Astrocyte of the hippocampus (primary cell): ENCODE data around the gene EPHB1.
"Not testable (repeated sequence)": the region's sequence is repeated elsewhere in the genome, so short reads cannot be mapped to it uniquely, and the experiment has no call there.

Experiments used
- DNase-seq: peaks from one replicate; pipeline ENCODE4 v3.0.0; 2011; ENCODE audit warnings: low read depth, low spot score

Gene EPHB1

GRCh38 chr3:135083756-135084155 is 288.7 kb downstream of the EPHB1 start:
- no peak for DNase-seq

- peak; percentile 58 for DNase-seq
Measured at GRCh38 chr3:135084405-135084804, 289.3 kb downstream of the EPHB1 start.

- no peak for DNase-seq
Measured at GRCh38 chr3:135084976-135085375, 289.9 kb downstream of the EPHB1 start.

DNA sequence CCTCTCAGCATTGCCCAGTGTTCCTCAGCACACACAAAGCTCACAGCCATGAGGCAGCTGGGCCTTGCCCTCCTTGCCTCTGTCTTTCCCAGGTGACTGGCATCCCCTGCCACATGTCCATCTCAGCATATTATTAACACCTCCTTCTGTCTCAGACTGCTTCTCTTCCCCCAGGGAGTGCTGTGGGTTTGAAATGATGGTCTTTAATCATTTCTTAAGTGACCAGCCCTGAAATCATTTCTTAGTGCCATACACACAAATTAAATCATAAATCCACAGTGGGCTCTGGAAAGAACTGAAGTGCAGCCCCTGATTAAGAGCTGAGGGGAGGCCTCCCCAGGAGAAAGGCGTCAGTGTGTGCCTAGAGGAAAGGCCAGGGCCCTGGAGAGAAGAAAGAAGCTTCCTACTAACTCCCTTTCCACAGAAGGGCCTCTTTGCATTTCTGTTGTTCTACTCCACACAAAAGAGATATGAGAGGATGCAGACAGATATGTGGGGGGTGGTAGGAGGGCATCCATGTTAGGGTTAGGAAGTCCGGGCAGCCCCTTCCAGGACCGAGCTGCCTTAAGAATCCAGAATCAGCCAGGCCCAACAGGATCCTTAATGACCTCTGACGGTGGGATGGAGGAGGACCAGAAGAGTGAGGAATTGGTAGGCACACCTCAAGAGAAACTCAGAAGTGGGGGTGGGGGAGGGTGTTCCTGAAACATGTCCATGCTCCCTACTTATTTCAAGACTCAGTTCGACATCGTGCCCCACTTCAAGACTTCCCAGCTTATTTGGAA is 290.8 kb downstream of the EPHB1 start:
- no peak for DNase-seq

- DNase-seq: no peak
Measured at GRCh38 chr3:135087782-135088181, 292.7 kb downstream of the EPHB1 start.

- DNase-seq: no peak
Measured at GRCh38 chr3:135089451-135089850, 294.4 kb downstream of the EPHB1 start.

- no peak for DNase-seq
Measured at GRCh38 chr3:135090020-135090717, 295.1 kb downstream of the EPHB1 start.

- no peak for DNase-seq
Measured at GRCh38 chr3:135091946-135092345, 296.9 kb downstream of the EPHB1 start.

DNA sequence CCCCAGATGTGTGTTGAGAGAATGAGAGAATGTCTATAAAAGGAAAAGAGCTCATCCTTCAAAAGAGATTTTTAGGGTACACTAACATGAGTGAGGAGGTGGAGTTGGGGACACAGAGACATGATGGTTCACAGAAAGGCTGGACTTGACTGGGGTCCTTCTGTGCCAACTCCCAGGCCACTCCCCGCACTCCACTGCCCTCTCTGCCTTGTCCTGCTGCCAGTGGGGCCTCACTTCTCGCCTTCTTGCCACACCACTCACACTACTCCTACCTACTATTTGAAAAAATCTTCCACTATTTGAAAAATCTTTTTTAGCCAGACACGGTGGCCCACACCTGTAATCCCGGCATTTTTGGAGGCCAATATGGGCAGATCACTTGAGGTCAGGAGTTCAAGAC is 298.1 kb downstream of the EPHB1 start:
- DNase-seq: no peak

DNA sequence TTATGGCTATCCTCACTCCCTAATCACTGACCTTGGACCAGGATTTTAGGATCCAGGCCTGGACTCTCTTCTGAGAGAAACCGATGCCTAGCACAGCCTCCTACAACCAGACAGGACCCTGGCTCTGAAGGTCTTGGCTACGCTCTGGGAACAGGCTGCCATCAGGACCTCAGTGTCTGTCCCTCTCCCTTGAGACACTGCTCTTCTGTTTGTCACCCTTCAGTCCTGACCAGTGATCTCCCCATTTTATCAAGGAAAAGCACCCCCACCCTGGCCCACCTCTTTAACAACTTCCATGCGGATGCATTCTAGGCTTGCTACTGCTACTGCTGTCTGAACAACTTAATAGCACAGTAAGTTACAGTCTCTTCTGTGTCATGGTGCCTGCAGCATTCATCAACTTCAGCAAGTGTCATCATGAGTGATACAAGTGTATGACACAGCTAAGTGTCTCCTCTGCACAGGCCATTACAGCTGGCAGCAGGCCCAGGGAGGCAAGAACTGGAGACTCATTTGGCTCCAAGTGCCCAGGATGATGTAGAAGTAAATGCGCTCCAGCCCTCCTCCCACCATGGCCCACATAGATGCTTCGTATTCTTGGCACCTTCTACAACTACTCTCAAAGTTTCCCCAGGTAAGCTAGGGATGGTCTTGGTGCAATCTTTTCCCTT is 302.4 kb downstream of the EPHB1 start:
- no peak for DNase-seq

- no peak for DNase-seq
Measured at GRCh38 chr3:135099734-135100355, 304.8 kb downstream of the EPHB1 start.

DNA sequence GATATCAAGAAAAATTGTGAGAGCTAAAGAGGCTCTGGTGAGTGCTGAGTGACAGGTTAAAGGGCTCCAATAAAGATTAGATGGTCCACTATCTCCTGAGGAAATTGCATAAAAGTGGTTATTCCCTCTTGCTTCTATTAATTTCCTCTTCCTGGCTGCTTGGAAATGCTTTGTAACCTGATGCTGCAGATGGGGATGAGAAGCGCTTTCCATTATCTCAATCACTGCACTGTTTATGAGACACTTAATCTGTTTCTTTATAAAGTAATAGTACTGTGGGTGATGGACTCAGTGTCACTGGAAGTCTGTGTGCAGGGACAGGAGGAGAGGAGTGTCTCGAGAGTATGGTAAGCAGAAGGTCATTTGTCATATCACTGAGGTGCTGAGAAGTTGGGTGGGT is 305.3 kb downstream of the EPHB1 start:
- DNase-seq: no peak

- DNase-seq: peak; percentile 2
Measured at GRCh38 chr3:135103917-135104316, 308.9 kb downstream of the EPHB1 start.

DNA sequence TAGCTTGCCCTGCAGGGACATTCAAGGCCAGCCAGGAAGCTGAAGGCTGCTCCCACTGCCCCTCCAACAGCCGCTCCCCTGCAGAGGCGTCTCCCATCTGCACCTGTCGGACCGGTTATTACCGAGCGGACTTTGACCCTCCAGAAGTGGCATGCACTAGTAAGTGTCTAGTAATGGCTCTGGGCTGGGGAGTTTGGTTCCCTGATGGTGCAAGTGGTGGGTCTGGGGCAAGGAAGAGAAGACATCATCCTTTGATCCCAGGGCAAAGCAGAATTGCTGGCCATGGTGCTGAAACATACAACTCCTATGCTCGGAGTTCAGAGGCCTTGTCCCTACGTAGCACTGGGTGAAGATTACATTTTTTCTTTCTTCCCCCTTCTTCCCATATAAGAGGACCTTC is 311.4 kb downstream of the EPHB1 start:
- peak; percentile 56 for DNase-seq

- no peak for DNase-seq
Measured at GRCh38 chr3:135107043-135107442, 312.0 kb downstream of the EPHB1 start.

DNA sequence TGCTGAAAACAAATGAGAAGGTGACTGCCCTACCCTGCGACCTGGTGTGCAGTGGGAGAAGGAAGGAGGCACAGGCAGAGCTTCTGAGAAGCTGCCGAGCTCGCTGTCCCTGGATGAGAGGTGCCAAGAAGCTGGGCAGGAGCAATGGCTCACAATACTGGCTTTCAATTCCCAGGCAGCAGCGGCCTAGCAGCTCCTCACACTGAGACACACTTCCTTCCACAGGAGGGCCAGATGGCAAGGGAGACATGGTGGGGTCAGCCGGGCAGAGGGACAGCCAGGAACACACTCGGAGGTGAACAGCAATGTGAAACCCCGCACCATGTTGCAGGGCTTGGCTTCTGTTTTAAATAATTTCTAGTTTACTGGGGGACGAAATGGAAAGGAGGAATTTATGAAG is 314.6 kb downstream of the EPHB1 start:
- DNase-seq: no peak

GRCh38 chr3:135114551-135114950 is 319.5 kb downstream of the EPHB1 start:
- not testable (repeated sequence) for DNase-seq

GRCh38 chr3:135117977-135118376 is 322.9 kb downstream of the EPHB1 start:
- no peak for DNase-seq

DNA sequence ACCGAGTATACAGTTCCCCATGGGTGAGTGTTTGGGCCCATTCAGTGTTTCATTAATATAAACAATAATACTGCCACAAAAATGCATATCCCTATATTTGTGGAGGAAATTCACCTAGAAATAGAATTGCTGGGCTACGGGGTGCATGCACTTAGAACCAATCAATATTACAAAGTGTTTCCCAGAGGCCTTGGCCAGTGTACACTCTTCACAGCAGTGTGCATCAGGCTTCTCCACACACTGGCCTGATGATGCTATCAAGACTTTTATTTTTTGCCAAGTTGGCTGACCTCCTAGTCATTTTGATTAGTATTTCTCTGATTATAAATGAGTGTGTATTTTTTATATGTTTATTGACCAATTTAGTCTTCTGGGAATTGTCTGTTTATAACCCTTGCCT is 323.7 kb downstream of the EPHB1 start:
- no peak for DNase-seq

- peak; percentile 72 for DNase-seq
Measured at GRCh38 chr3:135125171-135125801, 330.2 kb downstream of the EPHB1 start.

DNA sequence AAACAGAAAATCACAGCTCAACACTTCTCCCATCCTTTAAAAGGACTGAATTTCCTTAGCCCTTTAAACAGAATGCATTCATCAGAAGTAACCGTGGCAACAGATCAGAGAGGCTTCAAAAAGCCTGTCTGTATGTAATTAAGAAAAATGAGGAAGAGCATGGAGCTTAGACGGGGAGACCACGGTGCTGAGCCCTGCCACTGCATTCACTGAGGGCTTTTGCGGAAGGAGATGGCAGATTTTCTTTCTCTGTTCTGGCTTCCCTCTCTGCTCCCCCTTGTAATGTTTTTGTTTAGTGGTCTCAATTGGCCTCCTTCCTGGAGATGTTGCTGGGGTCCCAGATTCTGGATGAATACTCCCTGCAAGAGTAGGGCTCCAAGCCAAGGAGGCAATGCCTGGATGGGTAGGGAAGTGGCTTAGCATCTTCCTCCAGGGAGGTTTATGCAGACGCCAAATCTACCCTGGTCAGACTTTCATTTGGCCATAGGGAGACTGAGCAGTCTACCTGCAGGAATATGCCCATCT is 332.9 kb downstream of the EPHB1 start:
- DNase-seq: no peak
